Coronary artery (tissue), 2 donors: ENCODE results near the gene CD63.

Experiments
- DNase-seq: peaks from one replicate; pipeline ENCODE4 v3.0.0-alpha.2; 2017; ENCODE audit warnings: low spot score
- H3K27ac ChIP-seq, 2 donors: fragments of 200-600 bp; sonication (generic); one replicate each; pipeline ENCODE4 v1.5.1; 2016 to 2019
- H3K4me3 ChIP-seq: fragments of 200-600 bp; sonication (generic); 2 replicates; pipeline ENCODE4 v1.5.1; 2016; ENCODE audit warnings: mild to moderate bottlenecking, moderate library complexity
- TF ChIP-seq, protein P1 (sequence below): fragments of 200-600 bp; sonication (generic); IDR thresholded peaks from one replicate; pipeline ENCODE4 v1.5.1; 2019; ENCODE audit warnings: antibody characterized with exemption

CD63 gene

DNA sequence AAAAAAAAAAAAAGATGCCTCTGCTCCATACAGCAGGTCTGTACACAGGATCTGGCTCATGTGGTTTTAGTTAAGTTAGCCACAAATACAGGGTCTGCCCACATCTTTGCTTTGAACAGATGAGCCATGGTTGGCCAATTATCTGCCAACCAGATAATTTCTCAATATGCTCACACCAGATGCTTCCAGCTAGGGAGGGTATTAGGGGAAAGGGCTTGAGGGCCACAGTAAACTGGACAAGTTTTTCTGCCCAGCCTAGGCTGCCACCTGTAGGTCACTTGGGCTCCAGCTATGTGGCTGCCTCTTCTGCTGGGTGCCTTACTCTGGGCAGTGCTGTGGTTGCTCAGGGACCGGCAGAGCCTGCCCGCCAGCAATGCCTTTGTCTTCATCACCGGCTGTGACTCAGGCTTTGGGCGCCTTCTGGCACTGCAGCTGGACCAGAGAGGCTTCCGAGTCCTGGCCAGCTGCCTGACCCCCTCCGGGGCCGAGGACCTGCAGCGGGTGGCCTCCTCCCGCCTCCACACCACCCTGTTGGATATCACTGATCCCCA is 7.8 kb downstream of the CD63 start:
- H3K4me3 ChIP-seq: peak overlapping the region; percentile 51
- peak; percentile 96 for DNase-seq
- peak overlapping the region; percentile 73 to 96 for H3K27ac ChIP-seq
- TF ChIP-seq, protein P1, sequence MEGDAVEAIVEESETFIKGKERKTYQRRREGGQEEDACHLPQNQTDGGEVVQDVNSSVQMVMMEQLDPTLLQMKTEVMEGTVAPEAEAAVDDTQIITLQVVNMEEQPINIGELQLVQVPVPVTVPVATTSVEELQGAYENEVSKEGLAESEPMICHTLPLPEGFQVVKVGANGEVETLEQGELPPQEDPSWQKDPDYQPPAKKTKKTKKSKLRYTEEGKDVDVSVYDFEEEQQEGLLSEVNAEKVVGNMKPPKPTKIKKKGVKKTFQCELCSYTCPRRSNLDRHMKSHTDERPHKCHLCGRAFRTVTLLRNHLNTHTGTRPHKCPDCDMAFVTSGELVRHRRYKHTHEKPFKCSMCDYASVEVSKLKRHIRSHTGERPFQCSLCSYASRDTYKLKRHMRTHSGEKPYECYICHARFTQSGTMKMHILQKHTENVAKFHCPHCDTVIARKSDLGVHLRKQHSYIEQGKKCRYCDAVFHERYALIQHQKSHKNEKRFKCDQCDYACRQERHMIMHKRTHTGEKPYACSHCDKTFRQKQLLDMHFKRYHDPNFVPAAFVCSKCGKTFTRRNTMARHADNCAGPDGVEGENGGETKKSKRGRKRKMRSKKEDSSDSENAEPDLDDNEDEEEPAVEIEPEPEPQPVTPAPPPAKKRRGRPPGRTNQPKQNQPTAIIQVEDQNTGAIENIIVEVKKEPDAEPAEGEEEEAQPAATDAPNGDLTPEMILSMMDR: no peak

GRCh38 chr12:55720071-55720564 is 8.7 kb downstream of the CD63 start, which contains the start of gene RDH5:
Gene RDH5, plus strand, starts transcription at chr12:55720393. Its CDS starts 792 bp downstream, at chr12:55721185.
- TF ChIP-seq, protein P1: no peak
- peak within 1 kb of the TSS; percentile 54 for H3K4me3 ChIP-seq
- peak; percentile 94 for DNase-seq
- peak within 1 kb of the TSS; percentile 73 to 96 for H3K27ac ChIP-seq

DNA sequence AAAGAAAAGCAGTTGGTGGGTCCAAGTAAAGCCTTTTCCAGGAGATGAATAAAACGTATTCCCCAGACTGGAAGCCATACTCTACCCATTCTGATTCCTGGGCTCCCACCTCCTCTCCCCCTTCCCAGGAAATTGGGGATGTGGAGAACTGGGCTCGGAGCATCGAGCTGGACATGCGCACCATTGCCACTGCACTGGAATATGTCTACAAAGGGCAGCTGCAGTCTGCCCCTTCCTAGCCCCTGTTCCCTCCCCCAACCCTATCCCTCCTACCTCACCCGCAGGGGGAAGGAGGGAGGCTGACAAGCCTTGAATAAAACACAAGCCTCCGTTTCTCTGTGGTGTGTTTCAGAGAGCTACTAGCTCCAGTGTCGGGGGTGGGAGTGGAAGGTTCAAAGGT is 9.4 kb downstream of the CD63 start:
- H3K4me3 ChIP-seq: peak overlapping the region; percentile 54
- TF ChIP-seq, protein P1: no peak
- no peak for DNase-seq
- peak overlapping the region; percentile 73 to 96 for H3K27ac ChIP-seq

DNA sequence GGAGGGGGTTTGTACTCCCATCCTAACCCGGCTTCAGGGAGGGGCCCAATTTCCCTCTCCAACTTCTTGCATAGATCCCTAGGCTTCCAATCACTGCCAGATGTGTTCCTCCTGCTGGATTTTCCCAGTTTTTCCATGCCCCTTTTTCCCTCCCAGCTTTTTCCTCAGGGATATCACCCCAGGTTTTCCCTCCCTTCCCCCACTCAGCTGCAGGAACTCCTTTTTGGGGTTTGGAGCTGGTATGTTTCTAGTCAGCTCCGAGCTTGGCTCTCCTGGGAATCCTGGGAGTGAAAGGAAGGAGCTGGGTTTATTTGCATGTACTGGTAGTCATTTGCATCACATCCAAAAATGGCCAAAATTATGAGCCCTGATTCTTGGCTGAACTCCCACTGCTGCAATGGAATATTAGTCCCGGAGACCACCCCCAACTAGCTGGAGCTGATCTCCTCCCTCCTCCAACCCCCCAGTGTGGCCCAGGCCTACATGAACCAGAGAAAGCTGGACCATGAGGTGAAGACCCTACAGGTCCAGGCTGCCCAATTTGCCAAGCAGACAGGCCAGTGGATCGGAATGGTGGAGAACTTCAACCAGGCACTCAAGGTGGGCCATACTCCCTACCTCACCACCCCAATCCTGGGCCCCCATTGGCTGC is 10.1 kb downstream of the CD63 start:
- no peak for DNase-seq
- peak overlapping the region; percentile 28 for H3K4me3 ChIP-seq
- peak overlapping the region; percentile 73 to 96 for H3K27ac ChIP-seq

GRCh38 chr12:55718015-55718414 is 10.8 kb downstream of the CD63 start:
- DNase-seq: no peak
- peak overlapping the region; percentile 73 to 96 for H3K27ac ChIP-seq
- H3K4me3 ChIP-seq: peak overlapping the region; percentile 28
- TF ChIP-seq, protein P1: no peak

More for the DNA sequence above, 10.1 kb downstream of the CD63 start:
- TF ChIP-seq, protein P1: no peak

DNA sequence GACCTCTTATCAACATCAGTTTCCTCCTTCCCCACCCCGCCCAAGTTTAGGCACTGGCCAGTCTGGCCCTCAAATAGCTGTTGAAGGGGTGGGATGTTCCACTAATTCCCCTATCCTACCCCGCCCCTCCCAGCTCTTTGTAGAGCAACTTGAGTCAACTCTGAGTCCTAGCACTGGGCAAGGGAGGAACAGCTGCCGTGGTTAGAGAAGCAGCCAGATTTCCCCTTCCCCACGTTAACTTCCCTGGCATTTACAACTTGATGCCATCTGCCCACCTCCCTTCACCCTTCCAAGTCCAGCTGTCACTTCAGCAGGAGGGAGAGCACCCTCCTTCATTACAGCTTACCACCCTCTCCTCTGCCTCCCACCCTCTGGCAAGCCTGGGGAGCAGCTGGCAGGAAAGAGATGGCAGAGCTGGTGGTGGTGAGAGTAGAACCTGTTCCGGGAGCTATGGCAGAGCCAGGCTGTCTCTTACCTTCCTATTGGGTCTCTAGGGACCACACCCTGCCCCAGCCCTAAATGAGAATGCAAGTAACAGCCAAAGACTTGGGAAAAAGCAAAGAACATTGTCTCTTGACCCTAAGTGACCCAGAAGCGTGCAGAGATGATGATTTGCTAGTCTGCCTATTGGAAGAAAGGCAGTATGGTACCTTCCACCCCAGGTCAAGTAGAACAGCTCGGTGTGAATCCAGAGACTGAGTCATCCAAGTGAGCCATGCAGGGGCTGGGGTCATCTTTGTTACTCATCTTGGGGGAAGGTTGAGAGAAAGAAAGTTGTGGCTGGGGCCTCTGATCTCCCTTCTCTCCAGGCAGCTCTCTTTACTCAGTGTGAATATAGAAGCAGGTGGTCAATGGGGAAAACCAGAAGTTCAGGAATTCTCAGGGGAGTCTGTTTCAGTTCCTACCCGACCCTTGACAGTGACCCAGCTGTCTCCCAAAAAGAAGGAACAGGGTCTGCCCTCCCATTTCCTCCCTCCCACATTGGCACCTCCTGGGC is 11.5 kb downstream of the CD63 start:
- Histone ChIP-seq H3K4me3 (peak overlapping the region; percentile 83), H3K27ac (peak overlapping the region; percentile 73 to 96)
- TF ChIP-seq, protein P1: no peak
- no peak for DNase-seq
